T-helper 2 cell treated with Interferon-gamma antibody and Interleukin-4, amounts not matched to agents 5 μg/mL and 100 μg/mL, for 36 hours (primary cell): ENCODE results near the gene RPP38.

Experiments used
- DNase-seq: peaks from one replicate; pipeline ENCODE4 v3.0.0; 2021; ENCODE audit warnings: low spot score
- H3K27ac Mint-ChIP-seq: one replicate; pipeline ENCODE4 v1.8.0; 2021; ENCODE audit warnings: mild to moderate bottlenecking, mixed read lengths
- H3K27me3 Mint-ChIP-seq: one replicate; pipeline ENCODE4 v1.8.0; 2021; ENCODE audit warnings: low read depth, mixed read lengths
- H3K36me3 Mint-ChIP-seq: one replicate; pipeline ENCODE4 v1.8.0; 2021; ENCODE audit warnings: low read depth, mixed read lengths
- H3K4me1 Mint-ChIP-seq: one replicate; pipeline ENCODE4 v1.8.0; 2021; ENCODE audit warnings: low read depth, mixed read lengths
- H3K4me3 Mint-ChIP-seq: one replicate; pipeline ENCODE4 v1.8.0; 2022; ENCODE audit warnings: mild to moderate bottlenecking, moderate library complexity, mixed read lengths
- H3K9me3 Mint-ChIP-seq: one replicate; pipeline ENCODE4 v1.8.0; 2021; ENCODE audit warnings: mixed read lengths

The RPP38 gene

GRCh38 chr10:15123749-15124184 lies 26.6 kb downstream of the RPP38 start:
- peak; percentile 23 for DNase-seq
- Mint-ChIP-seq H3K4me1 (peaks cover 36% of the 10 kb centered on the region), H3K9me3 (no peaks in the 10 kb centered on the region), H3K36me3 (peaks cover 68% of the 10 kb centered on the region), H3K4me3 (peak overlapping the region; percentile 62), H3K27ac (peak overlapping the region; percentile 95), H3K27me3 (no peaks in the 10 kb centered on the region)

GRCh38 chr10:15124190-15124589 lies 27.0 kb downstream of the RPP38 start:
- H3K4me3 Mint-ChIP-seq = peak overlapping the region; percentile 62

GRCh38 chr10:15124908-15125307 lies 27.8 kb downstream of the RPP38 start:
- Mint-ChIP-seq H3K27ac (peak overlapping the region; percentile 95), H3K36me3 (peaks cover 63% of the 10 kb centered on the region), H3K9me3 (no peaks in the 10 kb centered on the region), H3K4me3 (peak overlapping the region; percentile 59), H3K27me3 (no peaks in the 10 kb centered on the region), H3K4me1 (peaks cover 33% of the 10 kb centered on the region)
- DNase-seq = no peak

More at GRCh38 chr10:15124190-15124589, 27.0 kb downstream of the RPP38 start:
- DNase-seq = no peak
- H3K4me1 Mint-ChIP-seq = peaks cover 36% of the 10 kb centered on the region
- peaks cover 65% of the 10 kb centered on the region for H3K36me3 Mint-ChIP-seq
- no peaks in the 10 kb centered on the region for H3K27me3 Mint-ChIP-seq
- peak overlapping the region; percentile 95 for H3K27ac Mint-ChIP-seq
- H3K9me3 Mint-ChIP-seq = no peaks in the 10 kb centered on the region

- peak overlapping the region; percentile 1 for H3K27ac Mint-ChIP-seq
- H3K4me1 Mint-ChIP-seq = peaks cover 1% of the 10 kb centered on the region
- DNase-seq = no peak
- peaks cover 70% of the 10 kb centered on the region for H3K36me3 Mint-ChIP-seq
- H3K9me3 Mint-ChIP-seq = no peaks in the 10 kb centered on the region
- H3K4me3 Mint-ChIP-seq = no peak overlapping the region
- H3K27me3 Mint-ChIP-seq = no peaks in the 10 kb centered on the region
Measured at GRCh38 chr10:15131330-15131729, 34.2 kb downstream of the RPP38 start.

GRCh38 chr10:15136129-15137035 lies 39.2 kb downstream of the RPP38 start:
- no peak for DNase-seq
- Mint-ChIP-seq H3K4me3 (no peak overlapping the region), H3K9me3 (no peaks in the 10 kb centered on the region), H3K4me1 (peaks cover 23% of the 10 kb centered on the region), H3K27me3 (no peaks in the 10 kb centered on the region), H3K36me3 (peaks cover 73% of the 10 kb centered on the region), H3K27ac (peak overlapping the region; percentile 10)

- H3K27ac Mint-ChIP-seq = no peak overlapping the region
- H3K4me1 Mint-ChIP-seq = peaks cover 29% of the 10 kb centered on the region
- H3K4me3 Mint-ChIP-seq = no peak overlapping the region
- DNase-seq = no peak
- no peaks in the 10 kb centered on the region for H3K27me3 Mint-ChIP-seq
- peaks cover 67% of the 10 kb centered on the region for H3K36me3 Mint-ChIP-seq
- H3K9me3 Mint-ChIP-seq = no peaks in the 10 kb centered on the region
Measured at GRCh38 chr10:15137036-15137359, 39.8 kb downstream of the RPP38 start.

GRCh38 chr10:15137636-15138035 lies 40.5 kb downstream of the RPP38 start:
- Mint-ChIP-seq H3K4me1 (peaks cover 35% of the 10 kb centered on the region), H3K27ac (no peak overlapping the region), H3K27me3 (no peaks in the 10 kb centered on the region), H3K9me3 (no peaks in the 10 kb centered on the region), H3K4me3 (no peak overlapping the region), H3K36me3 (peaks cover 66% of the 10 kb centered on the region)
- DNase-seq = no peak

- Mint-ChIP-seq H3K4me3 (peak overlapping the region; percentile 78), H3K4me1 (peaks cover 50% of the 10 kb centered on the region), H3K9me3 (no peaks in the 10 kb centered on the region), H3K36me3 (peaks cover 41% of the 10 kb centered on the region), H3K27me3 (no peaks in the 10 kb centered on the region), H3K27ac (peak overlapping the region; percentile 59)
- DNase-seq = no peak
Measured at GRCh38 chr10:15140698-15141097, 43.5 kb downstream of the RPP38 start.

GRCh38 chr10:15141136-15142054 lies 44.2 kb downstream of the RPP38 start:
- Mint-ChIP-seq H3K36me3 (peaks cover 42% of the 10 kb centered on the region), H3K27me3 (no peaks in the 10 kb centered on the region), H3K4me3 (peak overlapping the region; percentile 78), H3K4me1 (peaks cover 57% of the 10 kb centered on the region), H3K27ac (peak overlapping the region; percentile 74), H3K9me3 (no peaks in the 10 kb centered on the region)
- peak; percentile 68 for DNase-seq

GRCh38 chr10:15144788-15145187 lies 47.6 kb downstream of the RPP38 start:
- peaks cover 19% of the 10 kb centered on the region for H3K36me3 Mint-ChIP-seq
- H3K27ac Mint-ChIP-seq = no peak overlapping the region
- no peak overlapping the region for H3K4me3 Mint-ChIP-seq

GRCh38 chr10:15146366-15146765 lies 49.2 kb downstream of the RPP38 start:
- H3K36me3 Mint-ChIP-seq = peaks cover 17% of the 10 kb centered on the region
- no peak overlapping the region for H3K4me3 Mint-ChIP-seq
- H3K9me3 Mint-ChIP-seq = peaks cover 3% of the 10 kb centered on the region
- peaks cover 44% of the 10 kb centered on the region for H3K4me1 Mint-ChIP-seq
- H3K27ac Mint-ChIP-seq = peak overlapping the region; percentile 41
- no peaks in the 10 kb centered on the region for H3K27me3 Mint-ChIP-seq
- DNase-seq = no peak

More at GRCh38 chr10:15144788-15145187, 47.6 kb downstream of the RPP38 start:
- peaks cover 54% of the 10 kb centered on the region for H3K4me1 Mint-ChIP-seq
- no peaks in the 10 kb centered on the region for H3K27me3 Mint-ChIP-seq
- peaks cover under 1% of the 10 kb centered on the region for H3K9me3 Mint-ChIP-seq
- no peak for DNase-seq

GRCh38 chr10:15147594-15148392 lies 50.6 kb downstream of the RPP38 start:
- Mint-ChIP-seq H3K36me3 (peaks cover 20% of the 10 kb centered on the region), H3K27ac (no peak overlapping the region), H3K4me3 (no peak overlapping the region), H3K9me3 (peaks cover 3% of the 10 kb centered on the region), H3K4me1 (peaks cover 36% of the 10 kb centered on the region), H3K27me3 (no peaks in the 10 kb centered on the region)
- no peak for DNase-seq

GRCh38 chr10:15149042-15149771 lies 52.1 kb downstream of the RPP38 start:
- peaks cover 3% of the 10 kb centered on the region for H3K9me3 Mint-ChIP-seq
- H3K4me3 Mint-ChIP-seq = no peak overlapping the region
- H3K36me3 Mint-ChIP-seq = peaks cover 24% of the 10 kb centered on the region
- H3K27ac Mint-ChIP-seq = no peak overlapping the region
- peaks cover 34% of the 10 kb centered on the region for H3K4me1 Mint-ChIP-seq
- H3K27me3 Mint-ChIP-seq = no peaks in the 10 kb centered on the region
- no peak for DNase-seq
